Measurements from ENCODE around the gene SV2B.

SV2B gene

GRCh38 chr15:91208371-91208770, 108.3 kb downstream of the SV2B start:
- DNase-seq (ENCODE audit: low read depth): no peak
- no peak for TF ChIP-seq CTCF (IDR thresholded peaks at IDR 0.05; ENCODE audit: insufficient read depth, low read depth, low read length, missing control alignments)
- no peak overlapping the region for H3K4me3 ChIP-seq (ENCODE audit: low read length)

GRCh38 chr15:91209318-91209717, 109.3 kb downstream of the SV2B start:
- no peak for TF ChIP-seq CTCF (IDR thresholded peaks at IDR 0.05; ENCODE audit: insufficient read depth, low read depth, low read length, missing control alignments)
- no peak overlapping the region for H3K4me3 ChIP-seq (ENCODE audit: low read length)
- no peak for DNase-seq (ENCODE audit: low read depth)

- no peak for TF ChIP-seq CTCF (IDR thresholded peaks at IDR 0.05; ENCODE audit: insufficient read depth, low read depth, low read length, missing control alignments)
- DNase-seq (ENCODE audit: low read depth): no peak
- H3K4me3 ChIP-seq (ENCODE audit: low read length): no peak overlapping the region
Observed at GRCh38 chr15:91209726-91210125, 109.7 kb downstream of the SV2B start.

- TF ChIP-seq CTCF (IDR thresholded peaks at IDR 0.05; ENCODE audit: insufficient read depth, low read depth, low read length, missing control alignments): no peak
- no peak for DNase-seq (ENCODE audit: low read depth)
- H3K4me3 ChIP-seq (ENCODE audit: low read length): no peak overlapping the region
Observed at GRCh38 chr15:91214675-91215590, 114.9 kb downstream of the SV2B start.

- H3K4me3 ChIP-seq (ENCODE audit: low read length): no peak overlapping the region
- no peak for TF ChIP-seq CTCF (IDR thresholded peaks at IDR 0.05; ENCODE audit: insufficient read depth, low read depth, low read length, missing control alignments)
- no peak for DNase-seq (ENCODE audit: low read depth)
Observed at GRCh38 chr15:91216000-91216399, 115.9 kb downstream of the SV2B start.

DNA sequence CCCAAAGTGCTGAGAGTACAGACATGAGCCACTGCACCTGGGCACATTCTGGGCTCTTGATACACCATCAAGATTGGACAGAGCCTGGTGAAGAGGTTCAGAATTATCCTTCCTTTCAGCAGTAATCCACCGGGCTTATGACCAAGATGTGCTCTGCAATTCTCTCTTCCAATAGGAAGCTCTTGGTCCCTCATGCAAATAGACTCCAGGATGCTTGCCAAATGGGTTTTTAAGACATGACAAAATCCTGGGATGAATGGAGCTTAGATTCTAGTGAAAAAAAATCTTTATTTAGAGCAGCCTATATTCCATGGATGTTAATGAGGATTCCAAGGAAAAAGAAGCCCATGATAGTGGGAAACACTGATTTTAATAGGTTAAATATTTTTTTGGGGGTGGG, 119.1 kb downstream of the SV2B start:
- H3K4me3 ChIP-seq (ENCODE audit: low read length): no peak overlapping the region
- no peak for TF ChIP-seq CTCF (IDR thresholded peaks at IDR 0.05; ENCODE audit: insufficient read depth, low read depth, low read length, missing control alignments)
- no peak for DNase-seq (ENCODE audit: low read depth)

DNA sequence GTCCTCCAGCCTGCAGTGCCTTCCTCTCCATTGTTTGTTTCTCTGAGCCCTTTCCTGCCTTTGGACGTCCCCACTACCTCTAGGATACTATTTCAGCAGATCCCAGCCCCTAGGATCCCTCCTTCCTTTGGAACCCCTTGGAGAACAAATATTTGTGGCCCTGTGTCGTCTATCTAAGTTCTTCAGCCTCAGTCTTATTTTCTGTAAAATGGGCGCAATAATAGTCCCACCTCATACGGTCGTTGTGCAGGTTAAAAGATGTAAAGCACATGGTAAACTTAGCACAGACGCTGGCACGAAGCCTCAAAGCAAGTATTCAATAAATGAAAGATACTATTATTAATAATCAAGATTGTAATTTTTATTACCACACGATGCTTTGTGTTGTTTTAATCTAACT, 122.0 kb downstream of the SV2B start:
- TF ChIP-seq CTCF (IDR thresholded peaks at IDR 0.05; ENCODE audit: insufficient read depth, low read depth, low read length, missing control alignments): no peak
- no peak overlapping the region for H3K4me3 ChIP-seq (ENCODE audit: low read length)
- no peak for DNase-seq (ENCODE audit: low read depth)

Data from epithelial cell of esophagus (primary cell).